DOHH2 (cell line): ENCODE data around the gene PRDM16.

Experiments
- H3F3A ChIP-seq: fragments of 200-600 bp; sonication (generic), shearing (Covaris generic); 2 replicates; pipeline ENCODE4 v1.6.0; 2016; ENCODE audit warnings: antibody characterized with exemption, mild to moderate bottlenecking; ENCODE audit not compliant: control insufficient read depth, insufficient read depth
- H3K27ac ChIP-seq: fragments of 200-600 bp; sonication (generic); 2 replicates; pipeline ENCODE4 v1.5.1; 2014; ENCODE audit warnings: low read depth, mild to moderate bottlenecking, low read length, moderate library complexity
- H3K27me3 ChIP-seq: fragments of 200-600 bp; sonication (generic); 2 replicates; pipeline ENCODE4 v1.6.1; 2014; ENCODE audit warnings: mild to moderate bottlenecking, low read length, mixed read lengths; ENCODE audit not compliant: control insufficient read depth
- H3K36me3 ChIP-seq: fragments of 200-600 bp; sonication (generic); 2 replicates; pipeline ENCODE4 v1.6.1; 2014; ENCODE audit warnings: mild to moderate bottlenecking, low read length, moderate library complexity, mixed read lengths; ENCODE audit not compliant: control insufficient read depth
- H3K4me1 ChIP-seq: fragments of 200-600 bp; sonication (generic); 2 replicates; pipeline ENCODE4 v1.6.1; 2014; ENCODE audit warnings: mild to moderate bottlenecking, low read length, mixed read lengths; ENCODE audit not compliant: control insufficient read depth
- H3K4me2 ChIP-seq: fragments of 200-600 bp; sonication (generic); 2 replicates; pipeline ENCODE4 v1.6.0; 2014; ENCODE audit warnings: mild to moderate bottlenecking, low read length, moderate library complexity
- H3K4me3 ChIP-seq: fragments of 200-600 bp; sonication (generic); 2 replicates; pipeline ENCODE4 v1.5.1; 2014; ENCODE audit warnings: mild to moderate bottlenecking, low read length, mixed read lengths
- H3K79me2 ChIP-seq: fragments of 200-600 bp; sonication (generic); 2 replicates; pipeline ENCODE4 v1.6.1; 2014; ENCODE audit warnings: mild to moderate bottlenecking, low read length, mixed read lengths; ENCODE audit not compliant: control insufficient read depth
- H3K9me2 ChIP-seq: fragments of 200-600 bp; sonication (generic); replicated peaks from 2 replicates; pipeline ENCODE4 v1.6.1; 2014; ENCODE audit warnings: mild to moderate bottlenecking, low read length, mixed read lengths; ENCODE audit not compliant: control insufficient read depth
- H3K9me3 ChIP-seq: fragments of 200-600 bp; sonication (generic); 2 replicates; pipeline ENCODE4 v1.6.1; 2014; ENCODE audit warnings: antibody characterized with exemption, low read length, mixed read lengths; ENCODE audit not compliant: control insufficient read depth, insufficient read depth
- H4K20me1 ChIP-seq: fragments of 200-600 bp; sonication (generic); 2 replicates; pipeline ENCODE4 v1.6.0; 2014; ENCODE audit warnings: low read depth, mild to moderate bottlenecking, antibody characterized with exemption, low read length, moderate library complexity; ENCODE audit not compliant: control insufficient read depth, insufficient read depth
- CTCF ChIP-seq: fragments of 200-600 bp; sonication (generic); IDR thresholded peaks from one replicate; pipeline ENCODE4 v1.5.1; 2014; ENCODE audit warnings: antibody characterized with exemption, mild to moderate bottlenecking, low read depth, low read length; ENCODE audit not compliant: poor library complexity, severe bottlenecking
- EZH2phosphoT487 ChIP-seq: fragments of 200-600 bp; sonication (generic); IDR thresholded peaks from 2 replicates; pipeline ENCODE4 v1.6.1; 2017; ENCODE audit warnings: borderline replicate concordance, mild to moderate bottlenecking, antibody characterized with exemption, low read length, moderate library complexity, mixed read lengths

PRDM16 gene

DNA sequence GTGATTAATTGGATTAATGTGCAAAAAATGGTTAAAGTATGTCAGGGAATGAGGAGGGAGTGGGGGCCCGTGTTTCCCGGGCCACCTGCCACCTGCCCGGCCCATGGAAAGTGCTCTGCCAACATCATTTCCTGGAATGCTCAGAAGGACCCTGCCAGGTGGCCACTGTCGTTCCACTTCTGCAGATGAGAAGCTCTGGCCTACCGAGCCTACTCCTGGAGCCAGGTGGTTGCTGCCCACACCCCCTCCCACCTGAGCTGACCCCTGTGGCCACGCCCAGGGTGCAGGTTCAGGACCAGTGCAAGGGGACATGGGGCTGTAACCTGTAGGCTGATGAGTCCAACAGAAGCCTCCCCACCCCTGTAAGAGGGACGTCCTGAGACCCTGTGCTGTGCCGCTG is 99.7 kb downstream of the PRDM16 start:
- no peak overlapping the region for H3K4me3 ChIP-seq
- no peaks in the 10 kb centered on the region for H3K36me3 ChIP-seq
- H3K79me2 ChIP-seq, result no peaks in the 10 kb centered on the region
- no peaks in the 10 kb centered on the region for H4K20me1 ChIP-seq
- H3K9me3 ChIP-seq, result no peaks in the 10 kb centered on the region
- no peaks in the 10 kb centered on the region for H3K27me3 ChIP-seq
- H3K4me2 ChIP-seq, result no peak overlapping the region
- H3K9me2 ChIP-seq, result no peaks in the 10 kb centered on the region
- peaks cover 16% of the 10 kb centered on the region for H3K4me1 ChIP-seq
- no peak overlapping the region for H3K27ac ChIP-seq
- TF ChIP-seq EZH2phosphoT487, result no peak
- no peak for TF ChIP-seq CTCF
- no peaks in the 10 kb centered on the region for H3F3A ChIP-seq

DNA sequence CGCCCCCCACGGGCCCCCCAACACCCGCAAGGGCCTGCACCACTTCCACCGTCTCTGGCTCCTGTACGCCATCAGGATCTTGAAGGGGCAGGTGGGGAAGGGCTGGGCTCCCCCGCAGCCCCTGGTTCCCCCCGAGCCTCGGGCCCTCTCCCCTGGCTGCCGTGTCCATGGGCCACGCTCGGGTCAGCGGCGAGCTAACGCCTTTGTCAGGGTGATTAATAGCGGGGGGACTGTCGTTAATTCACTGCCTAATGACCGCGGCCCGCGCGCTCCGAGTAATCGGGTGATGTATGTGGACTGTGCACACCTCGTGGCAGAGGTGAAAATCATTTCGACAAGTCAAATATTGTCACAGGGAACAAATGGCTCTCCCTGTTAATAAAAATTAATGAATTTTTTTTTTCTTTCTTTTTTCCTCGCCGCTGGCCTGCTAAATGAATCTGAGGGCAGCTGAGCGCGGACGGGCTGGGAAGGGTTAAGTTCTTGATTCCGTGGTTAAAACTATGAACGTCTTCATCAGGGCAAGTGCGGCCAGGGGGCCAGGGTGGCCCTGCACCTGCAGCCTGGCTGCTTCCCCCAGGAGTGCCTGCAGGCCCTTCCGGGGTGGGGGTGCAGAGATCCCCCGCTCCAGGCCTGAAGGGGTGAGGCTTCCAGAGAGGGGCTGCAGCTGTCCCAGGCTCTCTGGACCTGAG is 100.8 kb downstream of the PRDM16 start:
- H3K27ac ChIP-seq, result no peak overlapping the region
- peak overlapping the region; percentile 40; the same call in 1 of the 2 replicates for H3K4me2 ChIP-seq

GRCh38 chr1:3170561-3171453 is 101.8 kb downstream of the PRDM16 start:
- Histone ChIP-seq H3K79me2 (no peaks in the 10 kb centered on the region), H3K9me3 (no peaks in the 10 kb centered on the region), H3K4me3 (peak overlapping the region; percentile 42), H3K27ac (peak overlapping the region; percentile 2; the same call in 1 of the 2 replicates), H3K36me3 (no peaks in the 10 kb centered on the region), H3K4me1 (peaks cover 16% of the 10 kb centered on the region), H4K20me1 (no peaks in the 10 kb centered on the region), H3F3A (no peaks in the 10 kb centered on the region), H3K9me2 (no peaks in the 10 kb centered on the region), H3K27me3 (no peaks in the 10 kb centered on the region), H3K4me2 (peak overlapping the region; percentile 40)
- no peak for TF ChIP-seq CTCF
- no peak for TF ChIP-seq EZH2phosphoT487

More for the DNA sequence above, 100.8 kb downstream of the PRDM16 start:
- peaks cover 16% of the 10 kb centered on the region for H3K4me1 ChIP-seq
- no peaks in the 10 kb centered on the region for H3K36me3 ChIP-seq
- no peaks in the 10 kb centered on the region for H3K27me3 ChIP-seq
- no peaks in the 10 kb centered on the region for H3K9me2 ChIP-seq
- H3K9me3 ChIP-seq, result no peaks in the 10 kb centered on the region
- H3K79me2 ChIP-seq, result no peaks in the 10 kb centered on the region
- TF ChIP-seq CTCF (no peak), EZH2phosphoT487 (no peak)
- H4K20me1 ChIP-seq, result no peaks in the 10 kb centered on the region
- no peaks in the 10 kb centered on the region for H3F3A ChIP-seq
- no peak overlapping the region for H3K4me3 ChIP-seq
